Neural progenitor cell (in vitro differentiated cells): Measurements from ENCODE around the gene CCDC18.

Experiments
- CTCF ChIP-seq: fragments of 200-600 bp; sonication (generic); IDR thresholded peaks from 2 replicates; pipeline ENCODE4 v1.5.1; 2017; ENCODE audit warnings: antibody characterized with exemption, mild to moderate bottlenecking
- EZH2 ChIP-seq: fragments of 200-600 bp; sonication (generic); IDR thresholded peaks from 2 replicates; pipeline ENCODE4 v1.6.1; 2017; ENCODE audit warnings: antibody characterized with exemption, mild to moderate bottlenecking, moderate library complexity

GRCh38 chr1:93235261-93235660, 54.7 kb downstream of the CCDC18 start:
- TF ChIP-seq EZH2: no peak
- TF ChIP-seq CTCF: no peak
